ENCODE measurements around the gene COX10.

GRCh38 chr17:14211246-14211645, 141.9 kb downstream of the COX10 start:
- no peak for TF ChIP-seq ZFX (IDR thresholded peaks at IDR 0.05)
- no peak for TF ChIP-seq CTCF (conservative IDR thresholded peaks at IDR 0.05)
